ENCODE measurements around the gene SCAF1.

SCAF1 gene

DNA sequence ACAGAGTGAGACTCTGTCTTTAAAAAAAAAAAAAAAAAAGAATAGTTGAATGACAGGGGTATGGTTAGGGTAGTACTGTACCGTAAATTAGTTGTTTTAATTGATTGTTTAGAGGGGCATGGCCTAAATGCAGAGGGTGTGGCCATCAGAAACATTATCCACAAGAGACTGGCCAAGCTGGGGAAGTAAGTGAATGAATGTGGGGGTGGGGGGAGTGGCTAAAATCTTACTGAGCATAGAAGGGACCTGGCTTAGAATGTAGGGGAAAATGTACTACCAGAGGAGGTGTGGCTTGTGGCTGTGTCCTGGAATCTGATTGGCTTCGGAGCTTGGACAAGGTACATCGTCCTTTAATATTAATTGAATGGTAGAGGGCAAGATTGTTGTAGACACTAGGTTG lies 27.5 kb downstream of the SCAF1 start:
- DNase-seq = no peak

DNA sequence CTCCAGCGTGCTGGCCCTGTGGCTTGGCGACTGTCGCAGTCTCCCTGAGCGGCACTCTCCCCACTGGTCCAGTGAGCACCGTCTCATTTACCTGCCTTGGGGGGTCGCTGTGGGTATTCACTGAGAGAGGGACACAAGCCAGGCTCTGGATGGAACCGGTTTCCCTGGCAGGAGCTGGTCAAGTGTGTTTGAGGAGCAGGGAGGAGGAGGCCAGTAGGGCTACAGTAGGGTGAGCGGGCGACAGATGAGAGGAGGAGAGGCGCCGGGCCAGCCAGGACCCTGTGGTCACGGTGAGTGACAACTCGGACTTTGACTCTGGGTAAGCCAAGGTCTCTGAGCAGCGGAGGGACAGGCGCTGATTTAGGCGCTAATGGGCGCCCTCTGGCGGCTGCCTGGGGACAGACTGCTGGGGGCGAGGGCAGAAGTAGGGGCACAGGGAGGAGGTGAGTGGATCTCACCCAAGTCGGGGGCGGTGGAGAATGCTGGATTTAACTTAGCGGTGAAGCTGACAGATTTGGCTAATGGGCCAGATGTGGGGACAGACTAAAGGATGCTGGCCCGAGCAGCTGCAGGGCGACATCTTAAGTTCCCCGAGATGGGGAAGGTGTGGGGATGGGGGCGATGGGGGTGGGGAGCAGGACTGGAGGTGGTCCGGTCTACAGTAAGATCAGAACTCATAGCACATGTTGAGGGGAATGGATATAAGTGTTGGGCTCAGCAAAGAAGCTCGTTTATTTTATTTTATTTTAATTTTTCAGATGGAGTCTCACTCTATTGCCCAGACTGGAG lies 30.3 kb downstream of the SCAF1 start:
- DNase-seq = peak; percentile 61

DNA sequence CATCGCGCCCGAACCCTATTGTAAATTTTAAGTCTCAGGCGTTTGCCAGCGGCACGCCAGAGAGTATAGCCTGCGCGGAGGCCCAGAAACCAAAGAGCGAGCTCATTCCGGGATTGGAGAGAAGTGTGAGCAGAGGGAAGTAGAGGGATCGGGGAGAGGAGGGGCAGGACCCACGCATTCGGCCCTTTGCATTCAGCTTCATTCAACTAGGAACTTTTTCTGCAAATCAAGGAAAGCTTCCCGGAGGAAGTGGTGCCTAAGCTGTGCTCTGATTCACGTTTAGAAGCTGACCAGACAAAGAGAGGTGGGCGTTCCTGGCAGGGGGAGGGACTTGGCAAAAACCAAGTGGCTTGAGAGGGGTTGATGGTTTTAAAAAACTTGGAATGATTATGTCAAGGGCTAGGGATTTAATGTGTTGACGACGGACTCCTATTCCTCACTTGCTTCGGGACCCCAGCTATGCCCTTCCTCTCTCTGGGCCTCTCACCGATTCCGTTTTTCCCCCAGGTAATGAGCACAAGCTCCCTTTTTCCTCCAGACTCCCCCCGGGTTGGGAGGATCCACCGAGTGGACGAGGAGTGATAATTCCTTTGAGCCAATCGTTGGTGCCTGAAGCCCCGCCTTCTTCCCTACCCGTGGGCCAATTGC lies 34.3 kb downstream of the SCAF1 start:
- no peak for DNase-seq

DNA sequence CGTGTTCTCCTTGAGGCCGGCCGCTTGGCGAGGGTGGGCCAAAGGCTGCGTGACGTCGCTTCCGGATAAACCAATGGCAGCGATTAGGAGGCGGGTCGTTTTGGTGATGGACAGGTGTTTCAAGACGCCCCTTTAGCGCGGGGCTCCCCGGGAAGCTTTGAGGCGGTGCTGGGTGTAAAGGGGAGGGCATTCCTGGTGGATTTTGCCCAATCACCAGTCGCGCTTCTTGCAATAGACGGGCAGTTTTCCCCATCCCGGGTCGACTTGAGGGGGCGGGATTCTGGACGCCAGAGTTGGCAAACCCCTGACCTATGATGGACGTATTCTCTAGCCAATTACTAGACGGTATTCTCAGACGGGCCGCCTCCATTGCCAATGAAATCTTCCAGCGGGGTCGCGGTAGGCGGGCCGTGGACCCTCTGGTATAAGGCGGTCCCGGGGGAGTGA lies 34.8 kb downstream of the SCAF1 start:
- DNase-seq = peak; percentile 98

DNA sequence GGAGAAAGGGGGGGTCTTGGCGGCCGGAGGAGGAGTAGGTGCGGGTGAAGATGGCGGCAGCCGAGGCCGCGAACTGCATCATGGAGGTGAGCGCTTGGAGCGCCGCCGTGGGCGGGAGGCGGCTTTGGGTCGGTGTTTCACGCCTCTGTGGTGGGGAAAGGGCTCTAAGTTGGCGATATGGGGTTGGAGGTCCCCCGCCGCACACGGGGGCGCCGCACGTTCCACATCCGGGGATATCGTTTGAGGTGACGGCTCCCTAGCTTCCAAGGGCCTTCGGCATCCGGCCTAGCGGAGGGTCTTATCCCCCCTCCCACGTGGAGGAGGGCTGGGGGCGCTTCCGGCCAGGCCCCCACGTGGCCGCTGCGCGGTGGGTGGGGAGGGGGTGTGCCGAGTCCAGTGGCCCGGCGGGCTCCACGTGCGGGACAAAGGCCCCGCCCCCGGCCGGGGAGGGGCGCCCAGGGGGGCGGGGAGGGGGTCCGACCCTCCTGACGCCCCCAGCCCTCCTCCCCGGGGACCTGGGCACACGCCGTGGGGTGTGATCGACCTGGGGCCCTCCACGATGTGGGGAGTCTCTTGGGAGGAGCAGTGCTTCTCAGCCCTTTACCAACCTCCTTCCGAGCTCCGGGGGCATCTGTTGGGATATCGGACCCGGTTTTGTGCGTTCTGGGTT lies 35.4 kb downstream of the SCAF1 start, which contains the start of gene PRMT1:
Gene PRMT1 (plus strand): TSS at position 41 of the 670 bp plus-strand sequence. CDS start 10 bp downstream, at position 51.
- DNase-seq = no peak

DNA sequence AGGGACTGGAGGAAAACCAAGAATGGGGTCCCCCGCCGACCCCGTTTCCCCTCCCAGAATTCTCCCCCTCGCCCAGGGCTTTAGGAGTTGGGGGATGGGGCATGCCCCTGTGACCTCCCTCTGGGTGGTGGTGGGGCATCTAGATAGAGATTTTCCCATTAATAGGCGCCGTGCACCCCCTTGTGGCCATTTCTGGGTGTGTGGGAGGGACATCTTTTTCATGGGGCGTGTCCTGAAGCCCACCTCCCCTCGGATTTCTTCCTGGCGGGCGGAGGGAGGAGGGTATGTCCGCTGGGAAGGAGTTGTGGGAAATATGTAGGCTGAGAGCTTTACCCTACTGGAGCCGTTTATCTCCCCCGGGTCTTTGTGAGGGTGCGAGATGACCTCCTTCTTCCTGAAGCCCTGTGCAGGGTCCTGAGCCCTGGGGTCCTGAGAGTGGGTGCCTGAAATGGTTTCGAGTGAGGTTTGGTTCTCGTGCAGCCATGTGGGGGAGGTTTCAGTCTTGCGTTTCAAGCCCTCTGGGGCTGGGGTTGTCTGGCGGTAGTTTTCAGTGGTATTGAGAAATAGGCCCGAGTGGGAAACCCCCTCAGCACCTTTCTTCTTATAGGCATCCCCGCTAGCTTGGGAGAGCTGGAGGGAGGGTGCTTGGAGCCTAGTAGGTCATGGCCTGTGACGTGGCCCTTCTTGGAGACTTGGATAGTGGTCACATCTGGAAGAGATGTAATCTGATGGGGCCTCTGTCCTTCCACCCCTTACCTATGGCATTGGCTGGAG lies 36.1 kb downstream of the SCAF1 start:
- peak; percentile 72 for DNase-seq

DNA sequence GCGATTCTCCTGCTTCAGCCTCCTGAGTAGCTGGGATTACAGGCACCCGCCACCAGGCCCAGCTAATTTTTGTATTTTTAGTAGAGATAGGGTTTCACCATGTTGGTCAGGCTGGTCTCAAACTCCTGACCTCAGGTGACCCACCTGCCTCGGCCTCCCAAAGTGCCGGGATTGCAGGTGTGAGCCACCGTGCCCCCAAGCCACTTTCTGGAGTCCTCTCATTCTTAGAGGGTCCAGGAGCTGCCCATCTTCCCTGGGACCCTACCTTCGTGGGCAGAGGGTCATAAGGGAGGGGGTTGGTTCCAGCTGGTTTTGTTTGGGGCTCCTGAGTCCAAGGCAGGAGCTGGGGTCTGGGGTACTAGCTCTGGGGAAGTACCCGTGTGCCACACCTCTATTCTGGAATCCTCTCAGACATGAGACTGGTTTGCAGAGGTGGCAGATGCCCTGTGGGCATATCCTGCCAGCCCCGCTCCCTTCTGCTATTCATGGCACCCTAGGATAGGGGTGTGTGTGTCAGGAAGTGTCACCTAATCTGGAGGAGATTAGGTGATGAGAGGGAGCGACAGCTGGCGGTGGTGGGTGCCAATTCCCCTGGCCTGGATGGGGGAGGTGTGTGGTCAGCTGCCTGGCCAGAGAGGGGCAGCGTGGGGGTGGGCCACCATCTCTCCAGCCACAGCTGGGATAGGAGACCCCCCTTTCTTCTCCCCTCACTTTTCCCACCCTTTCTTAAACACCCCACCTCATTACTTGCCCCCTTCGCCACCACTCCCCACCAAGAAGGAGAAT lies 37.2 kb downstream of the SCAF1 start:
- DNase-seq = no peak

DNA sequence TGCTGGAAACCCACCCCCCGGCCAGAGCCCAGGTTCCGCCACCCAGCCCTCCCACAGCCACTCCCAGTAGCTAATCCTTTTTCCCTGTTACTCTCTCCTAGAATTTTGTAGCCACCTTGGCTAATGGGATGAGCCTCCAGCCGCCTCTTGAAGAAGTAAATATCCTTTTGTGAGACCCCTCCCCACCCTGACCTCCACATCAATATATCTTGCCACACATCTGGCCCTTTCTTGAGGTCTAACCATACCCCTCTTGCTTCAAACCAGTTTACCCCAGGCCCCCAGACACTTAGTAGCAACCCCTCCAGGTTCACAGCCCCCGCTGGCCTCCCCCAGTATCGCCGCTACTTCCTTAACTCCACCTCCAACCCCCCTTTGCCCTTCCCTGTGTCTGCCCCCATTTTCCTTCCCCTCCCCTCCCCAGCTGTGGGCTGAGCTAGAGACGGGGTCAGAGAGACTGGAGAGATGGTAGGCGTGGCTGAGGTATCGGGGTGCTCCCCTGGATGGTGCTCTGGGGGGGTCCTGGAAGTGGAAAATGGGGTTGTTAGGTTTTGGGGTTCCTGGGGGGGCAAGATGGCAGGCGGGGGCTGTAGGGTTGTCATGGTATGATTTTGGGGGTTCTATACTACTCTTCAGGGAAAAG lies 37.9 kb downstream of the SCAF1 start:
- no peak for DNase-seq

DNA sequence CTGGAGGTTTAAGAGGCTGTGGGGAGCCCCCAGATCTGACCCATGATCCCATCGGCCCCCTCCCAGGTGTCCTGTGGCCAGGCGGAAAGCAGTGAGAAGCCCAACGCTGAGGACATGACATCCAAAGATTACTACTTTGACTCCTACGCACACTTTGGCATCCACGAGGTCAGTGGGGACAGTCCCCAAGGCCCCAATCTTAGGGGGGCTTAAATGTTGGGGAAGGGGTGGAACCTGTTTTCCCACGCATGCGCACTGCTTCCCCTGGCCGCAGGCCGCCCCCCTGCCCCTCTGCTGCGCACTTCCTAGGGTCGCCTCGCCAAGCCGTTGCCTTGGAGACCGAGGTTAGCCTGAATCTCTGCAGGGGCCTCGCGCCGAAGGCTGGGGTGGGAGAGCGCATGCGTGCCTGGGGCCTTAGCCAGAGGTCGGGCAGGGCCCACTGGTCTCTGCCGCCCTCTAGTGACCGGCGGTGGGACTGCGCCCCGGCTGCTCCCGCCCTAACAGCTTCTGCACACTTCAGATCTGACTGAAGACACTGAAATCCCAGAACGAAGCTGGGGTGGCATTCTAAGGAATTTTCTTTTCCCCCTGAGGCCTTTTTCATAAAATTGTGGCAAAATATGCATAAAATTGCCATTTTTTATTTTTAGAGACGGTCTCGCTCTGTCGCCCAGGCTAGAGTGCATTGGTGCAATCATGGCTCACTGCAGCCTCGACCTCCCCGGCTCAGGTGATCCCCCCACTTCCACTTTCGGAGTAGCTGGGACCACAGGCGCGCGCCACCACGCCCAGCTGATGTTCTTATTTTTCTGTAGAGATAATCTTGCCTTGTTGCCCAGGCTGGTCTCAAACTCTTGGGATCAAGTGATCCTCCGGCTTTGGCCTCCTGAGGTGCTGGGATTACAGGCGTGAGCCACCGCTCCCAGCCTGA lies 38.7 kb downstream of the SCAF1 start:
- DNase-seq = peak; percentile 88

DNA sequence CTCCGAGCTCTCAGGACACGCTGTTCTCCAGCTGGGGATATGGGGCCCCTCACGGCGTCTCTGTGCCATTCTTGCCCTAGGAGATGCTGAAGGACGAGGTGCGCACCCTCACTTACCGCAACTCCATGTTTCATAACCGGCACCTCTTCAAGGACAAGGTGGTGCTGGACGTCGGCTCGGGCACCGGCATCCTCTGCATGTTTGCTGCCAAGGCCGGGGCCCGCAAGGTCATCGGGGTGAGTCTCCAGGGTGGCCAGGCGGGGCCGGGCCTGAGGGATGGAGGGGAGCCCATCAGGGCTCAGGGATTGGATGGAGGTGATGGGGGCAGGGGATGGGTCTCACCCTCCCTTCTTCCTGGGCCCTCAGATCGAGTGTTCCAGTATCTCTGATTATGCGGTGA lies 39.8 kb downstream of the SCAF1 start:
- no peak for DNase-seq

DNA sequence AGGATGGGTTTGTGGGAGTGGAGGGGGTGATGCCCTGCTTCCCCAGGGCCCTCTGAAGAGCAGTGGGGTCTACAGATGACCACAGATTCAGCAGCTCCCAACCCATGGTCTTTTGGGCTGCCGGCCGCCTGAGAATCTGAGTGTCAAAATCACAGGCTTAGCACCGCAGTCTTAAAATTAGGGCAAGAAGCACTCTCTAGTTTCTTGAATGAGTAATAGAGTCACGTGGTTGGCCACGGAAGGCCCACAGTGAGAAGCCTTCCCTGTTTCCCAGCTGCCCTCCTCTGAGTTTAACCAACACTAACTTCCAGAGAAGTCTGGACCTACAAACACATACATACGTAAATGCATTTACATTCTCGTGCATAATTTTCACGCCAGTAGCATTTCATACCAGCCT lies 40.3 kb downstream of the SCAF1 start:
- DNase-seq = no peak

DNA sequence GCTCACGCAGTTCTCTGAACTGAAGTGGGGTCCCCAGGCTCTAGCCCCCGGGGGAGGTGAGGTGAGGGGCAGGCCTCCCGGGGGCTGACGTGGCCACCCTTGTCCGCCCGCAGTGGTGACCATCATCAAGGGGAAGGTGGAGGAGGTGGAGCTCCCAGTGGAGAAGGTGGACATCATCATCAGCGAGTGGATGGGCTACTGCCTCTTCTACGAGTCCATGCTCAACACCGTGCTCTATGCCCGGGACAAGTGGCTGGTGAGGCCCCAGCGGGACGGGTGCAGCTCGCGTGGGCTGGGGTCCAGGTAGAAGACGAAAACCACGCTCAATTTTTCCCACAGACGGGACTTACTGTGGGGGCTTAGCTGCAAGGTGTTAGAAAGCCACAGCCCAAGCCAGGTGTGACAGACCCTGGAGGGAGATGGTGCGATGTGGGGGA lies 41.8 kb downstream of the SCAF1 start:
- no peak for DNase-seq

DNA sequence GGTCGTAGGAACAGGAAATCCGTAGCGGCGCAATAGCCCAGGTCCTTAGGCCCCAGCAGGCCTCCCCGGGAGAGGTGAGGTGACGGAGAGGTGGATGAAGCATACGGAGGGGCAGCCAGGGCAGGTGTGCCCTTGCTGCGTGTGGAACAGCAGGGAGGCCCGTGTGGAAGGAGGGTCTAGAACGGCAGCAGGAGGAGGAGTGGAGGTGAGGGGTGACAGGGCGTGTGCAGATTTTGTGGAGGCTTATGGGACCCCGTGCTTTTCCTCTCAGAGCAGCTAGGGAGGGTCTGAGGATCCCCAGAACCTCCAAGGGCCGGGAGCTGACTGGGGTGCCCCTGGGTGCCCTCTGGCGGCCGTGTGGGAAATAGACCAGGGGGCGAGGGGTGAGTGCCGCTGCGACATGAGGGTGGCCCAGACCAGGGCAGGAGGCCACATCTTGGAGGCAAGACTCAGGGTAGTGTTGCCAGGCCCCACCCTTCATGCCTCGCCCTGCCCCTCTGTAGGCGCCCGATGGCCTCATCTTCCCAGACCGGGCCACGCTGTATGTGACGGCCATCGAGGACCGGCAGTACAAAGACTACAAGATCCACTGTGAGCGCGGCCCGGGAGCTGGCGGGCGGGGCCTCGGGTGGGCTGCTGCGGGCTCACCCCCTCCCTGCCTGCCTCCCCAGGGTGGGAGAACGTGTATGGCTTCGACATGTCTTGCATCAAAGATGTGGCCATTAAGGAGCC lies 42.4 kb downstream of the SCAF1 start:
- no peak for DNase-seq

DNA sequence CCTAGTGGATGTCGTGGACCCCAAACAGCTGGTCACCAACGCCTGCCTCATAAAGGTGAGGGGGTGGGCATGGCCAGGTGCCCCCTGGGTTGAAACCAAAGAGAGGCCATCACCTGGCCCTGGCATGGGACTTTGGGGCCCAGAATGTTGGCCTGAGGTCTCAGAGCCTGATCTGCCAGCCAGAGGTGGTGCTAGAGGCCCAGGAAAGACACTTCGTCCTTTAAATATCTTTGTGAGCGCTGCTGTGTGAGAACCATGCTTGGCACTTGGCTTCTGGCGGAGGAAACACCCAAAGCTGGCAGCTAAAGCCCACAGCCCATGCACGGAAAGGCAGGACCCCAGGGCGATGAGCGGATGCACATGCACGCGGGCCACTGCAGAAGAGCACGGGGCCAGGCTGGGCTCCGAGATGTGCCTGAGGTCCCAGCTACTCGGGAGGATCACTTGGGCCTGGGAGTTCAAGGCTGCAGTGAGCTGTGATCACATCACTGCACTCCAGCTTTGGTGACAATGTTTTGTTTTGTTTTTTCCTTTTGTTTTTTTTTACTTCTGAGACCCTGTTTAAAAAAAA lies 43.1 kb downstream of the SCAF1 start:
- no peak for DNase-seq

DNA sequence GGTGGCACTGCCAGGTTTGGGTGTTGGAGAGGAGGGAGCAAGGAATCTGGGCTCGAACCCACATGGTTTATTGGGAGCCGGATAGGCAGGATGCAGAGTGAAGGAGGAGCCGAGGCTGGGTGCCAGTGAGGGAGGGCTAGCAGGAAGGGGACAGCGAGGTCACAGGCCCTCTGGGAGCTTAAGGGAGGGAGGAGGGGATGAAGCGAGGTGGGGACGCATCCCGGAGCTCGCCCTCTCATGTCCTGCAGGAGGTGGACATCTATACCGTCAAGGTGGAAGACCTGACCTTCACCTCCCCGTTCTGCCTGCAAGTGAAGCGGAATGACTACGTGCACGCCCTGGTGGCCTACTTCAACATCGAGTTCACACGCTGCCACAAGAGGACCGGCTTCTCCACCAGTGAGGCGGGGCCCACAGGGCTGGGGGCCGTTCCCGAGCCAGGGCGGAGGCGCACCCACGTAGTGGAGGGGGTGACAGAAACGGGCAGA lies 43.9 kb downstream of the SCAF1 start:
- DNase-seq = no peak

DNA sequence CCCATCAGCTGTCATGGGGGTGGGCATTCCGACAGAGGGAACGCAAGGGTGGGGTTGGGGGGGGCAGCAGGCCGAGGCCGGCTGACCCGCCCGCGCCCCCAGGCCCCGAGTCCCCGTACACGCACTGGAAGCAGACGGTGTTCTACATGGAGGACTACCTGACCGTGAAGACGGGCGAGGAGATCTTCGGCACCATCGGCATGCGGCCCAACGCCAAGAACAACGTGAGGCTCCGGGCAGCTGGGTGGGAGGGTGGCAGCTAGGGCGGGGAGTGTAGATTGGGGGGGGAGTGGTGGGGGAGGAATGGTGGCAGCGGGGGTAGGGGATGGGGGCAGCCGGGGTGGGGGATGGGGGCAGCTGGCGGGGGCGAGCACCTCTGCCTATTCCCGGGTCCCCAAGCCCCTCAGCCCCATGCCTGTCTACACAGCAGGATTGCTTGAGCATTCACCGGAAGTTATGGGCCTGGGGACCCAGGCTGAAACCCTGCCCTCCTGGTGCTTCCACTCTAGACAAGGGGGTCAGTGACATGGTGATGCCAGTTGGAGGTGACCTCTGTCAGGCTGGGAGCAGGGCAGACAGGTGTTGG lies 44.6 kb downstream of the SCAF1 start:
- no peak for DNase-seq

DNA sequence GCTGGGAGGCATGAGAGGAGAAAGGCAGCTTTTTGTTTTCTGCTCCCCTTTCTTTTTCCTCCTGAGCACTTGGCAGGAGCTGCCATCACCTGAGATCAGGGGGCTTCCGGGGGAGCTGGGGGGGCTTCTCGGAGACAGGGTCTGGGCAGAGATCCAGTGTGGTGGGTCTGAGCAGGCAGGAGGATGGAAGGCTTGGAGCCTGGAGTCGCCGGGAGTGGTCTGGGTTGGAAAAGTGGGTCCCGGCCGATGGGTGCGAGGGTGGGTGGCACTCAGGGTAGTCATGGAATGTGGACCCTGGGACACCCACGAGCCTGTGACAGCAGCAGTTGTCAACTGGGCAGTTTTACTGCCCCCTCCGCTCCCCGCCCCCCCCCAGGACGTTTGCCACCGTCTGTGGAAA lies 45.1 kb downstream of the SCAF1 start:
- DNase-seq = no peak

DNA sequence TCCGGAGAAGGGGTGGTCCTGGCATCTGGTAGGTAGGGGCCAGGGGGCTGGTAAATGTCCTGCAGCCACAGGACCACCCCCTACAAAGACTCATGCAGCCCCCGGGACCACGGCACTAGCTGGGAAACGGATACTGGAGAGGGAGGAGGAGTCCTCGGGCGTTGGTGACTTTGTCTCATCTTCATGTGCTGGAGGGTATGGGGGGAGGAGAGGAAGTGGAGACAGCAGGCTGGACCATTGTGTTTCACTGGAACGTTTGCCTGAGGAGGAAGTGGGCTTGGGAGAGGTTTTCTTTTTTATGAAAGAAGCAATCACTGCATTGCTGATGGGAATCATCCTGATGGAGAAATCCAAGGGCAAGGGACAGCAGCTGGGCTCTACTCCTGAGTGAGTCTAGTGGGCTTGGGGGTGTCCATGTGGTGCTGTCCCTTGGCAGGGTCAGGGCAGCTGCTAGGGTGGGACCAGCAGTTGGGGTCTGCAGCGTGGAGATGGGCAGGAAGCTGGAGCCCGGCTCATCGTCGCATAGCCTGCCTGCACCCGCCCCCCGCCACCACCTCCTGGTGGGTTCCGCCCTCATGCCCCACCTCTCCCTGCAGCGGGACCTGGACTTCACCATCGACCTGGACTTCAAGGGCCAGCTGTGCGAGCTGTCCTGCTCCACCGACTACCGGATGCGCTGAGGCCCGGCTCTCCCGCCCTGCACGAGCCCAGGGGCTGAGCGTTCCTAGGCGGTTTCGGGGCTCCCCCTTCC lies 45.7 kb downstream of the SCAF1 start:
- no peak for DNase-seq
